Right atrium auricular region (tissue), 2 donors: Measurements from ENCODE around the gene ADAR. TPM values are rescaled to one million over a fixed set of nuclear protein-coding genes. Genes with fewer than 3 reads are reported as not detected.

Source experiments
- DNase-seq: peaks from one replicate; pipeline ENCODE4 v3.0.0-alpha.2; 2019; ENCODE audit warnings: low spot score
- H3K27ac ChIP-seq, 2 donors: fragments of 200-600 bp; sonication (generic); 1 replicate in 1 of 2; 2 replicates in 1 of 2; pipeline ENCODE4 v1.5.1; 2016 to 2019
- H3K27me3 ChIP-seq, 2 donors: fragments of 200-600 bp; sonication (generic); one replicate each; pipeline versions ENCODE4 v1.5.1 to v1.6.0; 2017 to 2019
- H3K36me3 ChIP-seq: fragments of 200-600 bp; sonication (generic); one replicate; pipeline ENCODE4 v1.5.1; 2016
- H3K4me1 ChIP-seq, 2 donors: fragments of 200-600 bp; sonication (generic); one replicate each; pipeline versions ENCODE4 v1.5.1 to v1.6.0; 2017 to 2019
- H3K4me3 ChIP-seq, 2 donors: fragments of 200-600 bp; sonication (generic); 1 replicate in 1 of 2; 2 replicates in 1 of 2; pipeline ENCODE4 v1.5.1; 2017 to 2019; ENCODE audit warnings: mild to moderate bottlenecking in 1 of 2, moderate library complexity in 1 of 2
- H3K9me3 ChIP-seq, 2 donors: fragments of 200-600 bp; sonication (generic); one replicate each; pipeline ENCODE4 v1.5.1; 2019
- total RNA-seq, 2 donors: library from RNA; depleted of rRNA; stranded (reverse); fragments of >200 nt; gene quantifications; one replicate each; pipeline ENCODE4 v1.1.0, GENCODE V29; 2016
- TF ChIP-seq, protein P1 (sequence below), 2 donors: fragments of 200-600 bp; sonication (generic); IDR thresholded peaks; one replicate each; pipeline ENCODE4 v1.5.1; 2019; ENCODE audit warnings: antibody characterized with exemption in 2 of 2

The ADAR gene
- total RNA-seq, 2 donors from 2014 or later, result 39.3 to 51.9 TPM

- Histone ChIP-seq H3K27ac (no peak overlapping the region), H3K4me3 (no peak overlapping the region), H3K9me3 (no peaks in the 10 kb centered on the region), H3K27me3 (no peaks in the 10 kb centered on the region), H3K4me1 (peaks cover 0 to 21% of the 10 kb centered on the region in 2 donors), H3K36me3 (peaks cover 13% of the 10 kb centered on the region)
- DNase-seq, result no peak
- TF ChIP-seq, protein P1, sequence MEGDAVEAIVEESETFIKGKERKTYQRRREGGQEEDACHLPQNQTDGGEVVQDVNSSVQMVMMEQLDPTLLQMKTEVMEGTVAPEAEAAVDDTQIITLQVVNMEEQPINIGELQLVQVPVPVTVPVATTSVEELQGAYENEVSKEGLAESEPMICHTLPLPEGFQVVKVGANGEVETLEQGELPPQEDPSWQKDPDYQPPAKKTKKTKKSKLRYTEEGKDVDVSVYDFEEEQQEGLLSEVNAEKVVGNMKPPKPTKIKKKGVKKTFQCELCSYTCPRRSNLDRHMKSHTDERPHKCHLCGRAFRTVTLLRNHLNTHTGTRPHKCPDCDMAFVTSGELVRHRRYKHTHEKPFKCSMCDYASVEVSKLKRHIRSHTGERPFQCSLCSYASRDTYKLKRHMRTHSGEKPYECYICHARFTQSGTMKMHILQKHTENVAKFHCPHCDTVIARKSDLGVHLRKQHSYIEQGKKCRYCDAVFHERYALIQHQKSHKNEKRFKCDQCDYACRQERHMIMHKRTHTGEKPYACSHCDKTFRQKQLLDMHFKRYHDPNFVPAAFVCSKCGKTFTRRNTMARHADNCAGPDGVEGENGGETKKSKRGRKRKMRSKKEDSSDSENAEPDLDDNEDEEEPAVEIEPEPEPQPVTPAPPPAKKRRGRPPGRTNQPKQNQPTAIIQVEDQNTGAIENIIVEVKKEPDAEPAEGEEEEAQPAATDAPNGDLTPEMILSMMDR (IDR thresholded peaks at IDR 0.05), result no peak
These were observed 33.3 kb downstream of the ADAR start for GRCh38 chr1:154574716-154575115.

GRCh38 chr1:154573168-154573510, 34.8 kb downstream of the ADAR start:
- no peak overlapping the region for H3K4me3 ChIP-seq
- no peaks in the 10 kb centered on the region for H3K36me3 ChIP-seq
- no peaks in the 10 kb centered on the region for H3K9me3 ChIP-seq
- H3K27ac ChIP-seq, result no peak overlapping the region
- H3K4me1 ChIP-seq, result peaks cover 0 to 16% of the 10 kb centered on the region in 2 donors
- TF ChIP-seq, protein P1 (IDR thresholded peaks at IDR 0.05), result no peak
- DNase-seq, result no peak
- no peaks in the 10 kb centered on the region for H3K27me3 ChIP-seq

DNA sequence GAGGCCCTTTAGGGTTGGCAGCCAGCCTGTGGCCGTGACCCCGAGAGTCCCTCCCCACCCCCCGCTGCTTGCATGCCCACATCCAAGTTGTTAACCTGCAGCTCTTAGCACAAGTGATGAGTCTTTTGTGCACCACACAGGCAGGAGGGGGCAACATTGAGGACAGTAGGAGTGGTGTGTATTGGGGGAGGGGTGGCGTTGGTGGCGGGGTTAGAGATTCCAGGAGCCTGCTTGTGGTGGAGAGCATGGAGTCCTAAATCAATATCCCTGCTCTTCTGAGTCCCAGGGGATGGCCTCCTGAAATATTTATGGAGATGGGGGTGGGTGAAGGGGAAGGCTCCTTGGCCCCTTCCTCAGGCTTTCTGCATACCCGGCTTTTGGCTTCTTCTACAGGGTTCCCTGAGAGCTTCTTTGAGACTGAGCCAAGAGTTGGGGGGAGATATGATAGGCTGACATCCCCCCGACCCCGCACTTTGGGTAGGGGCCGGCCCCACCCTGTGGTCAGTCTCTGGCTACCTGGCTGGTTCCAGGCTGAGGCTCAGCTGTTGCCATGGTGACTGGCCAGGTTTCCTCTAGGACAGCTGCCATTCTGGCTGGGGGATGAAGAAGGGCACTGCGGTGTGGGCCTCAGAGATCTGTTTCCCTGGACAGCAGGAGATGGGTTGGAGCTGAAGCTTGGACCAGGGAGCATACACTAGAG, 35.4 kb downstream of the ADAR start:
- Histone ChIP-seq H3K27ac (no peak overlapping the region), H3K36me3 (no peaks in the 10 kb centered on the region), H3K9me3 (no peaks in the 10 kb centered on the region), H3K4me3 (no peak overlapping the region), H3K27me3 (no peaks in the 10 kb centered on the region), H3K4me1 (peaks cover 0 to 16% of the 10 kb centered on the region in 2 donors)
- TF ChIP-seq, protein P1 (IDR thresholded peaks at IDR 0.05), result no peak
- DNase-seq, result no peak

- no peak overlapping the region for H3K27ac ChIP-seq
- no peaks in the 10 kb centered on the region for H3K27me3 ChIP-seq
- no peaks in the 10 kb centered on the region for H3K36me3 ChIP-seq
- TF ChIP-seq, protein P1 (IDR thresholded peaks at IDR 0.05), result no peak
- H3K4me1 ChIP-seq, result peaks cover 0 to 12% of the 10 kb centered on the region in 2 donors
- no peaks in the 10 kb centered on the region for H3K9me3 ChIP-seq
- no peak overlapping the region for H3K4me3 ChIP-seq
- DNase-seq, result no peak
These were observed 36.1 kb downstream of the ADAR start for GRCh38 chr1:154571964-154572288.

DNA sequence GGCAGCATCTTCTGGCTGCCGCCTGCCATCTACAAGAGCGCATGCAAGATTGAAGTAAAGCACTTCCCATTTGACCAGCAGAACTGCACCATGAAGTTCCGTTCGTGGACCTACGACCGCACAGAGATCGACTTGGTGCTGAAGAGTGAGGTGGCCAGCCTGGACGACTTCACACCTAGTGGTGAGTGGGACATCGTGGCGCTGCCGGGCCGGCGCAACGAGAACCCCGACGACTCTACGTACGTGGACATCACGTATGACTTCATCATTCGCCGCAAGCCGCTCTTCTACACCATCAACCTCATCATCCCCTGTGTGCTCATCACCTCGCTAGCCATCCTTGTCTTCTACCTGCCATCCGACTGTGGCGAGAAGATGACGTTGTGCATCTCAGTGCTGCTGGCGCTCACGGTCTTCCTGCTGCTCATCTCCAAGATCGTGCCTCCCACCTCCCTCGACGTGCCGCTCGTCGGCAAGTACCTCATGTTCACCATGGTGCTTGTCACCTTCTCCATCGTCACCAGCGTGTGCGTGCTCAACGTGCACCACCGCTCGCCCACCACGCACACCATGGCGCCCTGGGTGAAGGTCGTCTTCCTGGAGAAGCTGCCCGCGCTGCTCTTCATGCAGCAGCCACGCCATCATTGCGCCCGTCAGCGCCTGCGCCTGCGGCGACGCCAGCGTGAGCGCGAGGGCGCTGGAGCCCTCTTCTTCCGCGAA, 36.6 kb downstream of the ADAR start:
- TF ChIP-seq, protein P1 (IDR thresholded peaks at IDR 0.05), result no peak
- no peak overlapping the region for H3K4me3 ChIP-seq
- H3K9me3 ChIP-seq, result no peaks in the 10 kb centered on the region
- DNase-seq, result no peak
- no peak overlapping the region for H3K27ac ChIP-seq
- peaks cover 0 to 12% of the 10 kb centered on the region in 2 donors for H3K4me1 ChIP-seq
- H3K27me3 ChIP-seq, result no peaks in the 10 kb centered on the region
- no peaks in the 10 kb centered on the region for H3K36me3 ChIP-seq
